Lung microvascular endothelial cell (primary cell): ENCODE measurements around the gene WDR76. TPM values are rescaled to one million over a fixed set of nuclear protein-coding genes. Genes with fewer than 3 reads are reported as not detected.

Source experiments
- DNase-seq, 2 donors: peaks; one replicate each; pipeline versions ENCODE4 v3.0.0 to v3.0.0-alpha.2; 2010; ENCODE audit warnings: low read depth in 2 of 2
- total RNA-seq: library from RNA; depleted of rRNA; stranded (reverse); fragments of >200 nt; gene quantifications from 2 replicates; pipeline ENCODE4 v1.2.1, GENCODE V29; 2014

WDR76 gene
- total RNA-seq, 1 donor from 2014 or later: 3.2 TPM

- DNase-seq: no peak
Measured at GRCh38 chr15:43877371-43877770, 50.6 kb downstream of the WDR76 start.

- DNase-seq: no peak
Measured at GRCh38 chr15:43878446-43878845, 51.6 kb downstream of the WDR76 start.

- DNase-seq: no peak
Measured at GRCh38 chr15:43879386-43880355, 52.9 kb downstream of the WDR76 start.

GRCh38 chr15:43880406-43881194, 53.8 kb downstream of the WDR76 start:
- no peak for DNase-seq

GRCh38 chr15:43881245-43881644, 54.4 kb downstream of the WDR76 start:
- no peak for DNase-seq

- DNase-seq: peak; percentile 7 to 20
Measured at GRCh38 chr15:43881944-43882343, 55.1 kb downstream of the WDR76 start.

- DNase-seq: no peak
Measured at GRCh38 chr15:43883571-43883970, 56.8 kb downstream of the WDR76 start.

- DNase-seq: no peak
Measured at GRCh38 chr15:43886558-43886957, 59.8 kb downstream of the WDR76 start.

GRCh38 chr15:43887901-43888300, 61.1 kb downstream of the WDR76 start:
- no peak for DNase-seq

GRCh38 chr15:43889042-43889441, 62.2 kb downstream of the WDR76 start:
- DNase-seq: no peak

GRCh38 chr15:43893956-43894355, 67.2 kb downstream of the WDR76 start:
- DNase-seq: no peak

GRCh38 chr15:43895586-43895985, 68.8 kb downstream of the WDR76 start:
- no peak for DNase-seq

GRCh38 chr15:43896543-43896942, 69.7 kb downstream of the WDR76 start:
- no peak for DNase-seq

GRCh38 chr15:43898891-43899290, 72.1 kb downstream of the WDR76 start:
- no peak for DNase-seq

- no peak for DNase-seq
Measured at GRCh38 chr15:43899928-43900327, 73.1 kb downstream of the WDR76 start.

GRCh38 chr15:43900996-43901395, 74.2 kb downstream of the WDR76 start:
- DNase-seq: no peak

- no peak for DNase-seq
Measured at GRCh38 chr15:43901495-43901894, 74.7 kb downstream of the WDR76 start.

GRCh38 chr15:43903864-43904290, 77.1 kb downstream of the WDR76 start:
- peak; percentile 66 to 75 for DNase-seq

- no peak for DNase-seq
Measured at GRCh38 chr15:43905755-43906154, 79.0 kb downstream of the WDR76 start.

- no peak for DNase-seq
Measured at GRCh38 chr15:43908516-43909050, 81.8 kb downstream of the WDR76 start.

- peak; percentile 68 to 96 for DNase-seq
Measured at GRCh38 chr15:43911235-43911781, 84.5 kb downstream of the WDR76 start.

- no peak for DNase-seq
Measured at GRCh38 chr15:43912208-43912607, 85.4 kb downstream of the WDR76 start.
